Erythroblast (primary cell): Measurements from ENCODE around the gene DAPK2.

ENCODE experiments used
- DNase-seq, 2 experiments: peaks; one replicate each; lab custom pipeline; 2025; lab: John Stamatoyannopoulos, UW
- GATA1 ChIP-seq: IDR thresholded peaks from 2 replicates; pipeline ENCODE4 v1.6.1; 2011; ENCODE audit warnings: low read depth, mild to moderate bottlenecking, control low read depth, low read length, moderate library complexity
- POLR2A ChIP-seq: IDR thresholded peaks from 2 replicates; pipeline ENCODE4 v1.6.1; 2011; ENCODE audit warnings: mild to moderate bottlenecking, low read length

Gene DAPK2

DNA sequence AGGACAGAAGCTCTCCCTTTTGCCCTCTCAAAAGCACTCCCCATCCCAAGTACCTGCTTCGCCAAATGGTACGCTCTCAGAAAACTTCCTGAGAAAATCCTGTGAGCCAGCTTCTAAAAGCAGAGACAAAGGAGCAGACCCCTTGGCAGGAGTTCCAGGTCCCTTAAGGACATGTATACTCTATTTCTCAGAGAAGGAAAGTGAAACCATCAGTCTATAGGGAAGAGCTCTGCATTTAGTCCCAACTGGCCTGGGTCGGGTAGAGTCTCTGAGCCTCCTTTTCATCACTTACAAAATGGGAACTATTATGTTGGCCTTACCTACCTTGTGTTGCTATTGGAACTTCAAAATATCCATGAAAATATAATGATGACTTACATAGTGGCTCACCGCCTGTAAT, 19.7 kb downstream of the DAPK2 start:
- no peak for DNase-seq
- TF ChIP-seq POLR2A (no peak), GATA1 (no peak)

DNA sequence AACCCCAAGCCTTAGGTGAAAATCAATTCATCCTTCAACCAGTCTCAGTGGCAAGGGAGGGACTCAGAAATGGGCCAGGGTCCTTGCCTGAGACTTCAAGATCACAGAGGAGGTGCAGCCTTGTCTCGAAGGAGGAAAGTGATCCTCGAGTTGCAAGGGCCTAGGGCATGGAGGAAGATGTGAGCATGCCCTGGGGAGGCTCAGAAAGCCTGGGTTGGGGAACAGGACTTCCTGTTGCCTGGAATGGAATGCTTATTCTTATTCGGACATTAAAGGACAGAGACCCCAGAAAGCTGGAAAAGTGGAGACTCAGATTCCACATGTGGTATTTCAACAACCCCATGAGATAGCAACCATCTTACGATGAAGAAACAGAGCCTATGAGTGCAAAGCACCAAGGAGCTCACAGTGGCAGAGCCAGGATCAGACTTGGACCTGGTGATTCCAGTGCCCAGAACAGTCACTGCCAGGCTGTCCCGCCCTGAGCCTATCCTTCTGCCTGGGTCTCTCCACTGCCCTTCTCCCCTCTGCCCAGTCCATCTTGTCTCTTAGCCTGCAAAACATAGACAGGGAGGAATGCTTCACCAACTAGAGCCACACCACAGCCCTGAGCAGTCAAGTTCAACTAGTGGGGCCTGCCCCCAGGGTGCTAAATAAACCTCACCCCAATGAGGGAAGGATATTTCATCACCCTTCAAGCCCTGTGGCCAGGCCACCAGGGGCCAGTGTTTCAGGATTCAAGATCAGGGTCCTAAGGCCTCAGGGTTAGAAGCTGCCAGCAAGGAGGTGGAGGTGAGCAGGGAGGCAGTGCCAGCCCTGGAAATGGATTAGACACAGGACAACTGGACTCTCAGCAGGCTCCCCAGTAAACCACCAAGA, 21.9 kb downstream of the DAPK2 start:
- DNase-seq: peak; percentile 28 to 45
- TF ChIP-seq GATA1: no peak
- TF ChIP-seq POLR2A: no peak

GRCh38 chr15:64023220-64023619, 23.1 kb downstream of the DAPK2 start:
- DNase-seq: no peak
- no peak for TF ChIP-seq GATA1
- no peak for TF ChIP-seq POLR2A

- TF ChIP-seq GATA1 (no peak), POLR2A (no peak)
These were observed 23.7 kb downstream of the DAPK2 start for GRCh38 chr15:64022571-64022970.

GRCh38 chr15:64019764-64020163, 26.5 kb downstream of the DAPK2 start:
- DNase-seq: no peak
- no peak for TF ChIP-seq GATA1
- TF ChIP-seq POLR2A: no peak

More at GRCh38 chr15:64022571-64022970, 23.7 kb downstream of the DAPK2 start:
- DNase-seq: no peak

GRCh38 chr15:64017591-64018163, 28.6 kb downstream of the DAPK2 start:
- no peak for TF ChIP-seq POLR2A
- TF ChIP-seq GATA1: no peak
- DNase-seq: no peak

DNA sequence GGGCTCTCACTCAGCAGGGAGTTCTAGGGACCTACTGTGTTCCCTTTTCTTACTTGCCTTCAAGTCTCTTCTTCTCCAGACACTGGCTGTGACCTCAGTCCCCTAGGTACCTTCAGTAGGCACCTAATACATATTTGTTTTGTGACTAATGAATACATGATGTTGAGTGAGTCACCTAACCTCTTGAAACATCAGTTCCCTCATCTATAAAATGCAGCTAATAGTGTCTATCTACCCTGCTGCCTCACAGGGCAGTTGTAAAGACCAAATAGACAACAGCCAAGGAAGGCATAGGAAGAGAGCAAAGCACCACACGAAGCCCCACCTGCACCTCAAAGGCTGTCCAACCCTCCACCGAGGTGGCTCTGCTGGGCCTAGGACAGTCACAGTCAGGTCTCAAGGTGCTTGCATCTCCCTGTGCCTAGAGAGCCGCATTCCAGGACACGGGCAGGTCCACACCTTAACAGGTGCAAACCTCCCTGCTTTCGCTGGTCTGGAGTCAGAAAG, 29.1 kb downstream of the DAPK2 start:
- TF ChIP-seq POLR2A: no peak
- no peak for TF ChIP-seq GATA1
- no peak for DNase-seq

- TF ChIP-seq GATA1: no peak
- TF ChIP-seq POLR2A: no peak
- no peak for DNase-seq
These were observed 30.0 kb downstream of the DAPK2 start for GRCh38 chr15:64016257-64016656.

GRCh38 chr15:64014995-64015394, 31.3 kb downstream of the DAPK2 start:
- no peak for DNase-seq
- TF ChIP-seq GATA1 (no peak), POLR2A (no peak)

GRCh38 chr15:64013179-64014062, 32.9 kb downstream of the DAPK2 start:
- no peak for DNase-seq
- TF ChIP-seq GATA1 (no peak), POLR2A (no peak)

DNA sequence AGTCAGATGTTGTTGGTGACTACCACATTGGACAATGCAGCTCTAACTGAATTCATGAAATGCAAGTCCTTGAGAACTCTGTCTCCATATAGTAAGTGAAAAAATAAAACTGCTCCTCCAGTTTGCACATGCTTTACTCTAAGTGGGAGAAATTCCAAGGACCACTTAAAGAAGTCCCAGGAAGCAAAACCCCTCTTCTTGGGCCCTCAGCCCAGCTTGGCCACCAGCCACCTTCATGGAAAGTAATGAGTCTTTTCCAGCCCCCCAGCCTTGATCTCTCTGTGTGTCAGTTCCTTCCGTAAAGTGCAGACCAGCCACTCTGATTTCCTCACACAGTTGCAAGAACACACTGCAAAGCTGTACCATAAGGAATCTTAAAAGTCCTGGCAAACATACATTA, 34.5 kb downstream of the DAPK2 start:
- no peak for TF ChIP-seq GATA1
- no peak for TF ChIP-seq POLR2A
- DNase-seq: no peak

DNA sequence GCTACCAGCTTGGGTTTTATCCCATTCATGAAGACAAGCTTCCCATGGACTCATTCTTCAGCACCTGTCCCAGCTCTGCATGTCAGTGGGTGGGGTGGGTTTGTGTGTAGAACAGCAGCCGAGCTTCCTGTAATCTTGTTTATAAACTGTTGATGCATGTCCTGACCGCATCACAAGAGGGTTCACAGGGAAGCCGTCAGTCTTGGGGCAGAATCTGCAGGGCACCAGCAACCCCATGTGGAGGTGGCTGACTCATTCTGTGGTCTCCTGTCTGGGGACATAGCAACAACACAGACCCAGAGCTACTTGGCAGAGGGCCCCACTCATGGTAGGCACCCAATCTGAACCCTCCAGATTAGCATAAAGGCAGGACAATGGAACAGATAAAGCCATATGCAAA, 35.6 kb downstream of the DAPK2 start:
- TF ChIP-seq POLR2A: no peak
- TF ChIP-seq GATA1: no peak
- DNase-seq: peak; percentile 58 to 80

GRCh38 chr15:64009798-64010261, 36.5 kb downstream of the DAPK2 start:
- DNase-seq: peak; percentile 34 to 35
- TF ChIP-seq POLR2A: no peak
- TF ChIP-seq GATA1: no peak

DNA sequence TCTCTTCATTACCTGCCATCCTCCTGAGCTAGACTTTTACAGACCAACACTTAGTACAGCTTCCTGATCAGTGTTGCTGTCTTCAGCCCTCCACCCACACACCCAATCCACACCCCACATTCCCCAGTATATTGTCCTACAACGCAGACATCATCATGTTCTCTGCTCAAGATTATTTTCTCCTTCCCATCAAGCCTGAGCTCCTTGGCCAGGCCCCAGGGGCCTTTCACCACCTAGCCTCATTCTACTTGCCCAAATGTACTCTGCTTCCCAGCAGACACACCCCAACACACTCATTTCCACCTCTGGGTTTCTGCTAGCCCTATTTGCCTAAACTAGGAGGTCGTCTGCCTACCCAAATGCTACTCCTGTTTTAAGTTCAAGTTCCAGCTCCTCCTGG, 37.0 kb downstream of the DAPK2 start:
- no peak for TF ChIP-seq POLR2A
- no peak for TF ChIP-seq GATA1
- DNase-seq: no peak
